ENCODE results near the gene LIPG.

DNA sequence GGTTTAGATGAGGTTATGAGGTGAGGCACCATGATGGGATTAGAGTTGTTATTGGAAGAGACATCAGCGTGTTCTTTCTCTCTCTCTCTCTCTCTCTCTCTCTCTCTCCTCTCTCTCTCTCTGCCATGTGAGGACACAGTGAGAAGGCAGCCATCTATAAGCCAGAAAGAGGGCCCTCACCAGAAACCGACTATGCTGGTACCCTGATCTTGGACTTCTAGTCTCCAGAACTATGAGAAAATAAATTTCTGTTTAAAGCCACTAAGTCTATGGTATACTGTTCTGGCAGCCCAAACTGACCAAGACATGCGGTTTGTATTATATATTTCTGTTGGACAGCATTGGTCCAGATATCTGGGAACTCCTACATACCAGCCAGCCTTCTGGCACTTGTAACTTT, 3.5 kb upstream of the LIPG start:
- TF ChIP-seq POLR2A (IDR thresholded peaks at IDR 0.05): no peak
- TF ChIP-seq, protein P1, sequence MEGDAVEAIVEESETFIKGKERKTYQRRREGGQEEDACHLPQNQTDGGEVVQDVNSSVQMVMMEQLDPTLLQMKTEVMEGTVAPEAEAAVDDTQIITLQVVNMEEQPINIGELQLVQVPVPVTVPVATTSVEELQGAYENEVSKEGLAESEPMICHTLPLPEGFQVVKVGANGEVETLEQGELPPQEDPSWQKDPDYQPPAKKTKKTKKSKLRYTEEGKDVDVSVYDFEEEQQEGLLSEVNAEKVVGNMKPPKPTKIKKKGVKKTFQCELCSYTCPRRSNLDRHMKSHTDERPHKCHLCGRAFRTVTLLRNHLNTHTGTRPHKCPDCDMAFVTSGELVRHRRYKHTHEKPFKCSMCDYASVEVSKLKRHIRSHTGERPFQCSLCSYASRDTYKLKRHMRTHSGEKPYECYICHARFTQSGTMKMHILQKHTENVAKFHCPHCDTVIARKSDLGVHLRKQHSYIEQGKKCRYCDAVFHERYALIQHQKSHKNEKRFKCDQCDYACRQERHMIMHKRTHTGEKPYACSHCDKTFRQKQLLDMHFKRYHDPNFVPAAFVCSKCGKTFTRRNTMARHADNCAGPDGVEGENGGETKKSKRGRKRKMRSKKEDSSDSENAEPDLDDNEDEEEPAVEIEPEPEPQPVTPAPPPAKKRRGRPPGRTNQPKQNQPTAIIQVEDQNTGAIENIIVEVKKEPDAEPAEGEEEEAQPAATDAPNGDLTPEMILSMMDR (IDR thresholded peaks at IDR 0.05): no peak

All from esophagus squamous epithelium (tissue), 4 donors.